HG03432 (cell line): ENCODE results near the gene C1QB.
"Not testable (repeated sequence)": the region's sequence is repeated elsewhere in the genome, so short reads cannot be mapped to it uniquely, and the experiment has no call there.

Source experiments
- ATAC-seq: cut with Tn5 transposase; IDR thresholded peaks from one replicate; pipeline ENCODE4 v1.9.1; 2021; ENCODE audit warnings: mild to moderate bottlenecking, moderate library complexity; ENCODE audit not compliant: unreplicated experiment

Gene C1QB

GRCh38 chr1:22691031-22691753 lies 38.2 kb downstream of the C1QB start:
- ATAC-seq, result no peak

- no peak for ATAC-seq
Observed at GRCh38 chr1:22694172-22694571, 41.1 kb downstream of the C1QB start.

- ATAC-seq, result no peak
Observed at GRCh38 chr1:22696610-22697009, 43.6 kb downstream of the C1QB start.

GRCh38 chr1:22697980-22698379 lies 44.9 kb downstream of the C1QB start:
- no peak for ATAC-seq

- ATAC-seq, result no peak
Observed at GRCh38 chr1:22699681-22700520, 46.9 kb downstream of the C1QB start.

GRCh38 chr1:22702296-22703085 lies 49.5 kb downstream of the C1QB start:
- ATAC-seq, result no peak

- ATAC-seq, result no peak
Observed at GRCh38 chr1:22704440-22705067, 51.5 kb downstream of the C1QB start.

GRCh38 chr1:22705586-22705985 lies 52.5 kb downstream of the C1QB start:
- no peak for ATAC-seq

GRCh38 chr1:22706100-22706499 lies 53.1 kb downstream of the C1QB start:
- ATAC-seq, result not testable (repeated sequence)

GRCh38 chr1:22708777-22709176 lies 55.7 kb downstream of the C1QB start:
- no peak for ATAC-seq

- ATAC-seq, result no peak
Observed at GRCh38 chr1:22709227-22709626, 56.2 kb downstream of the C1QB start.

- ATAC-seq, result no peak
Observed at GRCh38 chr1:22709891-22710700, 57.1 kb downstream of the C1QB start.

GRCh38 chr1:22710701-22711049 lies 57.6 kb downstream of the C1QB start, which contains the start of gene EPHB2:
Gene EPHB2 (plus strand): TSS chr1:22710839. CDS start chr1:22710983, 144 bp downstream.
- ATAC-seq, result no peak

- no peak for ATAC-seq
Observed at GRCh38 chr1:22711071-22711470, 58.0 kb downstream of the C1QB start.
